ENCODE data around the gene PLAGL2.

GRCh38 chr20:32204205-32205109 is 3.1 kb downstream of the PLAGL2 start:
- TF ChIP-seq, protein P1, sequence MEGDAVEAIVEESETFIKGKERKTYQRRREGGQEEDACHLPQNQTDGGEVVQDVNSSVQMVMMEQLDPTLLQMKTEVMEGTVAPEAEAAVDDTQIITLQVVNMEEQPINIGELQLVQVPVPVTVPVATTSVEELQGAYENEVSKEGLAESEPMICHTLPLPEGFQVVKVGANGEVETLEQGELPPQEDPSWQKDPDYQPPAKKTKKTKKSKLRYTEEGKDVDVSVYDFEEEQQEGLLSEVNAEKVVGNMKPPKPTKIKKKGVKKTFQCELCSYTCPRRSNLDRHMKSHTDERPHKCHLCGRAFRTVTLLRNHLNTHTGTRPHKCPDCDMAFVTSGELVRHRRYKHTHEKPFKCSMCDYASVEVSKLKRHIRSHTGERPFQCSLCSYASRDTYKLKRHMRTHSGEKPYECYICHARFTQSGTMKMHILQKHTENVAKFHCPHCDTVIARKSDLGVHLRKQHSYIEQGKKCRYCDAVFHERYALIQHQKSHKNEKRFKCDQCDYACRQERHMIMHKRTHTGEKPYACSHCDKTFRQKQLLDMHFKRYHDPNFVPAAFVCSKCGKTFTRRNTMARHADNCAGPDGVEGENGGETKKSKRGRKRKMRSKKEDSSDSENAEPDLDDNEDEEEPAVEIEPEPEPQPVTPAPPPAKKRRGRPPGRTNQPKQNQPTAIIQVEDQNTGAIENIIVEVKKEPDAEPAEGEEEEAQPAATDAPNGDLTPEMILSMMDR (IDR thresholded peaks at IDR 0.05 in 8 of 11, conservative IDR thresholded peaks at IDR 0.05 in 3 of 11), result no peak
- TF ChIP-seq POLR2AphosphoS5 (IDR thresholded peaks at IDR 0.05) (no peak), POLR2A (IDR thresholded peaks at IDR 0.05) (no peak)
